Stimulated activated naive CD8-positive, alpha-beta T cell treated with anti-CD3 and anti-CD28 coated beads, Interleukin-15, Interleukin-2, amounts not matched to agents 100 U/mL and 50 U/mL, for 24 hours (primary cell): Measurements from ENCODE around the gene COQ10A.

Experiments used
- ATAC-seq: fragments of 150-1000 bp; cut with Tn5 transposase; one replicate; pipeline ENCODE4 v1.10.0; 2021
- DNase-seq: peaks from one replicate; pipeline ENCODE4 v3.0.0; 2021

Gene COQ10A

DNA sequence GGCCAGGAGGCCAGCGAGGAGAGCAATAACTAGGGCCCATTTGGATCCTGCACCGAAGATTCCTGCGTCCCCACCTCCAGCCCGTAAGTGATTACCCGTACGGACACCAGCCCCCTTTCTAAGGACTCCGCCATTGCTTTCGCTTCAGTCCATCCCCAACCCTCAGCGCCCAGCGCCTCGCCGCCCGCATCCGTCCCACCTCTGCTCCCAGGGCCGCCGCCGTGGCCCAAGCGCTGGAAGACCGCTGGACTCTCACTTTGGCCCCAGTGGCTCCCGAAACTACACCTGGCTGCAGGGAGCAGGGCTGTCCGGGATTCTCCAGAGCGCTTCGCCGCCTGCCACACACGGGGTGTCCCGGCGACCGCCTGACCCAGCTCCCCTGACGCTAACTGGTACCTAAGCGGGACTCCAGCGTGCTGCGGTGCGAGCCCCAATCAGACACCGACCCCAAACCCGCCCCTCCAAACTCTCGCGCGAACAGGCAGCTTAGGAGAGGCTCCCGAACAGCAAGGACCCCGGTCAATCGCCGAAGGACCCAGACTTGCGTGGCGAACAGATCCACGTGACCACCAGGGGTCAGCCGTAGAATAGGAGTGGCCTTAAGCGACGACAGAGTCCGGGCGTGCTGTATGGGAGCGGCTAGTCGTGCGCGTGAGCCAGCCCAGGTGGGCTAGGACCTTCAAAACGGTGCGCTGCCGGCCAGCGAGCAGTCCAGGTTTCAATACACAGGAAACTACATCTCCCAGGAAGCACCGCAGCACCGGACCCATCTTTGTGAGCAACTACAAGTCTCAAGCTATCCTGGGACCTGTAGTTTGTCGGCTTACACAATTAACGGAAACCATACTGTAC is 49.1 kb downstream of the COQ10A start, which contains the start of gene CNPY2:
CNPY2 (minus strand) TSS at position 367 of the 852 bp plus-strand sequence. CDS start 771 bp downstream, outside the sequence.
- DNase-seq (peak; percentile 95), ATAC-seq (peak; percentile 95)

DNA sequence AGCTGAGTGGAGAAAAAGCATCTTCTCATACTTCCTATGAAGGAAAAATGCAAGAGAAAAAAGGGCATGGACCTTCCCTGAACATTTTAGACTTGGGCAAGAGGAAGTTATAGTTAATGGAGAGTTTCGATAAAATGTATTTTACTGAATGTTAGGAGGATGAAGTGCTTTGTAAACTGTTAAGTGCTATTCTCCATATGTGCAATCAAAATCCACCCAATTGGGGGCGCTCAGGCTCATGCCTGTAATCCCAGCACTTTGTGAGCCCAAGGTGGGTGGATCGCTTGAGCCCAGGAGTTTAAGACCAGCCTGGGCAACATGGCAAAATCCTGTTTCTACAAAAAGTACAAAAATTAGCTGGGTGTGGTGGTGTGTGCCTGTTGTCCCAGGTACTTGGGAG is 50.9 kb downstream of the COQ10A start:
- ATAC-seq (no peak), DNase-seq (no peak)
